GM12875 (cell line): Measurements from ENCODE around the gene PPM1E.

ENCODE experiments used
- H3K4me3 ChIP-seq: one replicate; pipeline ENCODE4 v1.5.1; 2011; ENCODE audit warnings: low read depth, low read length, control low read depth
- TF ChIP-seq, protein P1 (sequence below): IDR thresholded peaks from 2 replicates; pipeline ENCODE4 v1.5.1; 2011; ENCODE audit warnings: low read depth, mild to moderate bottlenecking, control low read depth, inconsistent platforms, low read length, moderate library complexity, borderline replicate concordance; ENCODE audit not compliant: insufficient read depth

Gene PPM1E

DNA sequence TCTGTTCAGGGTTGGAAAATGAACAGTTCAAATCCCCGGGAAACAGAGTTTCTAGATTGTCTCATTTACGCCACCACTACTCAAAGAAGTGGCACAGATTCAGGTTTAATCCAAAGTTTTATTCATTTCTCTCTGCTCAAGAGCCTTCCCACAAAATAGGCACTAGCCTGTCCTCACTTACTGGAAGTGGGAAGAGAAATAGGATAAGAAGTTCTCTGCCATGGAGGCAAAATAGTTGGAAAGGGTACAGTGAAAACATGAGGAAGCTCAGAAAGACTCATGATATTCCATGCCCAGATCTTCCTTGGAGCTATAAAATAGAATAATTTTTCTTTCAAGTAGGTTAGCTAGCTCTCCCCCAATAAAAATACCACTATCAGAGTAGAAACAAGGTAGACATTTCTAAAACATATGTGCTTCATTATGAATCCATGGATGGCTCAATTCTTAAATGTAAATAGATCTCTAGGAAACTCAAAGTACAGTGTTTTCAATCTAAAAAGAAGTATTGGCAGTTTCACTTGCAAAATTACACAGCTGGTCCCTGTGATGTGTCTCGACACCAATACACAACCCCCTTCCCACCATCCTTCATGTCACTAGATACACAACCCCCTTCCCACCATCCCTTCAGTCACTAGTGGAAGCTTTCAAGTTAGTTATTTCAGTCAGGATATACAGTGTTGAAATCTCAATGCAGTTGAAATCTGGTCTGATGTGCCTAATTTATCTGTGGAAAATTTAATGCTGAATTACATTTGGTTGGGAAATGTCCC is 225.2 kb downstream of the PPM1E start:
- H3K4me3 ChIP-seq = no peak overlapping the region
- TF ChIP-seq, protein P1, sequence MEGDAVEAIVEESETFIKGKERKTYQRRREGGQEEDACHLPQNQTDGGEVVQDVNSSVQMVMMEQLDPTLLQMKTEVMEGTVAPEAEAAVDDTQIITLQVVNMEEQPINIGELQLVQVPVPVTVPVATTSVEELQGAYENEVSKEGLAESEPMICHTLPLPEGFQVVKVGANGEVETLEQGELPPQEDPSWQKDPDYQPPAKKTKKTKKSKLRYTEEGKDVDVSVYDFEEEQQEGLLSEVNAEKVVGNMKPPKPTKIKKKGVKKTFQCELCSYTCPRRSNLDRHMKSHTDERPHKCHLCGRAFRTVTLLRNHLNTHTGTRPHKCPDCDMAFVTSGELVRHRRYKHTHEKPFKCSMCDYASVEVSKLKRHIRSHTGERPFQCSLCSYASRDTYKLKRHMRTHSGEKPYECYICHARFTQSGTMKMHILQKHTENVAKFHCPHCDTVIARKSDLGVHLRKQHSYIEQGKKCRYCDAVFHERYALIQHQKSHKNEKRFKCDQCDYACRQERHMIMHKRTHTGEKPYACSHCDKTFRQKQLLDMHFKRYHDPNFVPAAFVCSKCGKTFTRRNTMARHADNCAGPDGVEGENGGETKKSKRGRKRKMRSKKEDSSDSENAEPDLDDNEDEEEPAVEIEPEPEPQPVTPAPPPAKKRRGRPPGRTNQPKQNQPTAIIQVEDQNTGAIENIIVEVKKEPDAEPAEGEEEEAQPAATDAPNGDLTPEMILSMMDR = no peak

DNA sequence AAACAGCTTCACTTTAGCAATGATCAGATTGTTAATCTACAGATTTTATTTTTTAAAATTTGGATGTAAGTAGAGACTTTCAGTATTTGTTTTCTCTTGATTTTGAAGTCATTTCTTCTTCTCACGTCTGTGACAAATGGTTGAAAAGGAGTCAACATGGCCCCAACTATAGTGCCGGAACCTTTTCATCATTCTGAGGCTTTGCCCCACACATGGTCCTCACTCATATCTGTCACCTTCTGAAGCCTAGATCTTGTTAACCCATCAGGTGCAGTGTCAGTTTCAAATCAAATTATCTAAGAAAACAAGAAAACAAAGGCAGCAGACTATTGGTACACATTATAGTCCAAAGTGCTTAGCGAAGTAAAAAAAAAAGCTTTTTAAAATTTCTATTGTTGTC is 227.0 kb downstream of the PPM1E start:
- TF ChIP-seq, protein P1 = no peak

DNA sequence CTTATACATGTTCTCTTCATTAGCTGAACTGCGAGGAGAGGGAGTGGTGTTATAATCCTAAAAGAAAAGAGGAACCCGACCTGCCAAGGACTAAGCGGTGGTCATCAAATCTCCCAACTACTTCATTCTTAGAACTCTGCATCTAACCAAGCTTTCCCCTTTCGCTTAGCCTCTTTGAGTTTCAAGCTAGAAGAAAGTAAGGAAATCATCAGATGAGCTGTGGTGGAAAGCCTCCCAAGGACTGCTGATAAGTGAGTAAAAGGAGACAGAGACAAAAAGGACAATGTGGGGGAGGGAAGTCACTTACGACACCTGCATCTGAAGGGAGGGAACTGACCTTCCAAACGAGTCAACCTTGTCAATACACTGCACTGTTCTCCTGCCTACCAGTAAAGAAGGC is 229.7 kb downstream of the PPM1E start:
- no peak overlapping the region for H3K4me3 ChIP-seq
- TF ChIP-seq, protein P1 = no peak

More for the DNA sequence above, 227.0 kb downstream of the PPM1E start:
- H3K4me3 ChIP-seq = no peak overlapping the region

DNA sequence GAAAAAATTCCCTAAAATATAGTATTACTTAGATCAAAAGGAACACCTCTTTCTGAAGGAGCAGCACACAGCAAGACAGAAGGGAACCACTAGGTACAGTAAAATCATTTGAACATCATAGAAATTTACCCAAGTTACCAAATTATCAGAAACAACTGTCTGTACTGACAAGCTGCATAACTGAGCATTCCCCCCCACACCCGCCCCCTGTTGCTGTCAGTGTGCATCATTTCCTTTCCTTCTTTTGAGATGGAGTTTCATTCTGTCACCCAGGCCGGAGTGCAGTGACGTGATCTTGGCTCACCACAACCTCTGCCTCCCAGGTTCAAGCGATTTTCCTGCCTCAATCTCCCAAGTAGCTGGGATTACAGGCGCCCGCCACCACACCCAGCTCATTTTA is 230.3 kb downstream of the PPM1E start:
- no peak overlapping the region for H3K4me3 ChIP-seq
- TF ChIP-seq, protein P1 = no peak

DNA sequence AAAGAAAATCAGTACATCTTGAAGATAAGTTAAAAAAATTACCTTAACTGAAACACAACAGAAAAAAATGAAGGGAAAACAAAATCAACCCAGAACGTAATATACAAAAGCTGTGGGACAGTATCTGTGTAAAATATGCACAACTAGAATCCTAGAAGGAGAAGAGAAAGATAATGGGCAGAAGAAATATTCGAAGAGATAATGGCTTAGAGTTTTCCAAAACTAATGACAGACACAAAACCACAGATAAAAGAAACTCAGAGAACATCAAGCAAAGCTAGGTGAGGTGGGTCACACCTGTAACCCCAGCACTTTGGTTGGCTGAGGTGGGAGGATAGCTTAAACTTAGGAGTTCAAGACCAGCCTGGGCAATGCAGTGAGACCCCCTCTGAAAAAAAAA is 234.0 kb downstream of the PPM1E start:
- TF ChIP-seq, protein P1 = no peak
- H3K4me3 ChIP-seq = no peak overlapping the region

DNA sequence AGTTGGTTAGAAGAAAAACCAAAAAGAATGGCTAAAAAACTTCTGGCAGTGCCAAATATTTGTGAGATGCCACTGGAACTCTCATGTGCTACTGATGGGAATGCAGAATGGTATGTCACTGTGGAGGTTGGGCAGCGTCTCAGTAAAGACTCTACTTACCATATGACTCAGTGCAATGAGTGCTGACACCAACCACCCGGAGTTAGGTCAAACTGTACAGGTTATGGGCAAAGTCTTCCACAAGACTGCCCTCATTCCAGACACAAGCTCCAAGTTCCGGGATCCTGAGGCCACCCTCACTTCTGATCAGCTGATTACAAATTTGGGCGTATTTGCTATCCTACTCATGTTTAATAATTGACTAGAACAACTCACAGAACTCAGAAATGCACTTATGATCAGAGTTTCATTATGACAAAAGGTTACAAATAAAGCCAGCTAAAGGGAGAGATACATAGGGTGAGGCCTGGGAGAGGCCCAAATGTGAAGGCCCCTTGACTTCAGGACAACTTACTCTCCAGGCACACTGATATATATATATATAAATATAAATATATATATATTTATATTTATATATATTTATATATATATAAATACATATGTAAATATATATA is 236.2 kb downstream of the PPM1E start:
- no peak overlapping the region for H3K4me3 ChIP-seq
- TF ChIP-seq, protein P1 = no peak

DNA sequence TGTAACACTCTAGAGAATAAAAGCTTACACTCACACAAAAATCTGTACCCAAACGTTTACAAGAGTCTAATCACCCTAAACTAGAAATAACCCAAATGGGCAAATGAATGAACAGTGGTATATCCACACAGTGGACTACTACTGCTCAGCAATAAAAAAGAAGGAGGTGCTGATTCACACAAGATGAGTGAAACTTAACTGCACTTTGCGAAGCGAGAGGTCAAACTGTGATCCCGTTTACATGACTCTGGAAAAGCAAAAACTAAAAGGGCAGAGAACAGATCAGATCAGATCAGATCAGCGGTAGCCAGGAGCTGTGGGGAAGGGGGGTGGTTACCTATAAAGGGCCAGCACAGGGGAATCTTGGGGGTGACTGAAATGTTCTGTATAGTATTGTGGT is 237.7 kb downstream of the PPM1E start:
- TF ChIP-seq, protein P1 = no peak
- H3K4me3 ChIP-seq = no peak overlapping the region
